Activated T-cell treated with anti-CD3 and anti-CD28 coated beads, Interleukin-2, amount 50 U/mL, for 1 hour (primary cell): ENCODE data around the gene FKBP15.
"Not testable (repeated sequence)": the region's sequence is repeated elsewhere in the genome, so short reads cannot be mapped to it uniquely, and the experiment has no call there.

Experiments used
- DNase-seq: peaks from one replicate; pipeline ENCODE4 v3.0.0-alpha.2; 2020

FKBP15 gene

GRCh38 chr9:113235701-113236255 lies 14.7 kb upstream of the FKBP15 start:
- DNase-seq: not testable (repeated sequence)

DNA sequence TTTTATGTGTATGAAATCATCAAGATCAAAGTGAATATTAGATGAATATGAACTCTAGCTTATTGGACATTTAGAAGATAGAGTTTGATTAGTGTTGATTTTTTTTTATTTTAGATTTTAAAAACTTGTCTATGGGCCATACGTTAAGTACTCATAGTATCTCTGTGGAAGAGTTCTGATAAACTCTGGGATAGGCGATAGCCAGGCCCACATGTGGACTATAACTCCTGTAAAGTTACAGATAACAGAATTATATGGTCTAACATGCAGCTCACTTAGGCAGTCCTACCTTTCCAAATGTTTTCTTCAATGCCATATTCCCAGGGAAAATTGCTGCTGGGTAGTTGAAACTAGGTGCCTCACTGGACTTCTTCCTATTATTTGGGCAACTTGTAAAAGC lies 10.6 kb upstream of the FKBP15 start:
- DNase-seq: no peak

DNA sequence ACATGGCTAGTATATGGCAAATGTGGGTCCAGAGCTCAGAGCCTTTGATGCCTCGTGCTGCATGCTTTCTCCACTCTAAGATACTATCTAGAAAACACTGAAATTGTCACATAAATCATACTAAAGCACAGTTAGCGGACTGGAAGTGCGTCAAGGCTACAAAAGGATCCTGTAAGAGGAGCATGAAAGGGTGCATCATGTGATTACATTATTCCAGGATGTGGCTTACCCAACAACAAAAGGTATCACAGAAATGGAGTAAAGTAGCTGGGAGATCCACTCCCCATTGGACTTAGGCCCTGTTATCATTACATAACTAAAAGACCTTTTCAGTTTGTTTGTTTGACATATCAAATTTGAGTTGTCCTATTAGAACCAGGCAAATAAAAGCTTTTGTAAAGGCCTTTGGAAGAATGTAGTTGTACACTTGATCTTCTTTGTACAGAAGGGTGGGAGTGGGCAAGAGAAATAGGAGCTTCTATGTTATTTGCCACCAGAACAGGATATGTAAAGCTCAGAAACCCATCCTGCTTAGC lies 7.1 kb upstream of the FKBP15 start:
- no peak for DNase-seq

DNA sequence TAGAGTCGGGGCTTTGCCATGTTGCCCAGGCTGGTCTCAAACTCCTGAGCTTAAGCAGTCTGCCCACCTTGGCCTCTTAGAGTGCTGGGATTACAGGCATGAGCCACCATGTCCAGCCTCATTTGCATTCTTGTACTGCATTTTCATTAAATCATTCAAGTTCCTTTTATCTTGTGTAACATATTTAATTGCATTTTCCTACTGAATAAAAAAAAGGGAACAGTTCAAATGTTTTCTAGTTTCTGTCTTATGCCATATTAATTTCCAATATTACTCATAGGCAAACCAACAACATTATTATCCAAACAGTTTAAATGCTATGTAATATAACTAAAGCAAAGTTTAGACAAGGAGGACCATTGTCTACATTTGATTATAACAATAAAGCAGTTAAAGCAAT lies 6.4 kb upstream of the FKBP15 start:
- no peak for DNase-seq

DNA sequence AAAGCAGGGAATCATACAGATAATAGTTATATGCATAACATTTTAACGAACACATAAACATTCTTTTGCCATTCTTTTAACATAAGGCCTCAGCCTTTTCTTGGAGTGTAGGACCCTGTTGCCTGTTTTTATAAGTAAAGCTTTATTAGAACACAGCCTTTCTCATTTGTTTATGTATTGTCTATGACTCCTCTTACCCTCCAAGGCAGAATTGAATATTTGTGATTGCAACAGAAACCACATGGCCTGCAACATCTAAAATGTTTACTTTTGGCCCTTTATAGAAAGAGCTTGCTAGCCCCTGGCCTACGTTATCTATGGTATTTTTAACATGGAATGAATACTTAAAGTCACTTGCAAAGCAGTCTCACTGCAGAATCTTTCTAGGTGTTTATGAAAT lies 2.9 kb upstream of the FKBP15 start:
- no peak for DNase-seq

GRCh38 chr9:113222482-113222841 lies 1.4 kb upstream of the FKBP15 start:
- no peak for DNase-seq

DNA sequence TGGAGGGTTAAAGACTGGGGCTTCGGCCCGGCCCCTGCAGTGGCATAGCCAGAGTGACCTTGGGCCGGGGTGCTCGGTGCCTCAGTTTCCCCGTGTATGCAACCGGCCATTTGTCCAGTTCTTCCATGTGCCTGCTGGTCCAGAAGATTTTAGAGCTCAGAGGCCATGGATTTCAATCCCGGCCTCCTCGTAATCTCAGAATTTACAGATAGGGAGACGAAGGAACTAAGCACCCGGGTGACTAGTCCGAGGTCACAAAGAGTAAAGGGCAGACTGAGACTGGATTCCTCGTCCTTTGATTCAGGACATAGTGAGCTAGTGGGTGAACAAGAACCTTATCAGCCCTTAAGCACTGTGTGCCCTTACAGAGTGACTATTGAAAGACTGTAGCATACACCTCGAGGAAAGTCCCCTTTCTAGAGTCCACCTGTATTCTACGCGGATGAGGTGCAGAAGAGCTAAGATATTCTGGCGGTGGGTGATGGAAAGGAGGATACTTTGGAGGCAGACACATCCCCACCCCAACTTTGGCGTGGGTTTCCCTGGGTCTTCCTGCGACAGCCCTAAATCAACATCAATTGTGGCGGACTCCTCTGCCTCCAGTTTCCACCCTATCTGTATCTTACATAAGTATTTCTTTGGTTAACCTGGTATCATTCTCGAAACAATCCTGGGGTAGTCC lies 864 bp upstream of the FKBP15 start:
- DNase-seq: no peak

GRCh38 chr9:113220467-113221002 lies 542 bp downstream of the FKBP15 start:
- DNase-seq: no peak

GRCh38 chr9:113219969-113220368 lies 1.1 kb downstream of the FKBP15 start:
- no peak for DNase-seq

GRCh38 chr9:113219186-113219936 lies 1.7 kb downstream of the FKBP15 start:
- DNase-seq: no peak

DNA sequence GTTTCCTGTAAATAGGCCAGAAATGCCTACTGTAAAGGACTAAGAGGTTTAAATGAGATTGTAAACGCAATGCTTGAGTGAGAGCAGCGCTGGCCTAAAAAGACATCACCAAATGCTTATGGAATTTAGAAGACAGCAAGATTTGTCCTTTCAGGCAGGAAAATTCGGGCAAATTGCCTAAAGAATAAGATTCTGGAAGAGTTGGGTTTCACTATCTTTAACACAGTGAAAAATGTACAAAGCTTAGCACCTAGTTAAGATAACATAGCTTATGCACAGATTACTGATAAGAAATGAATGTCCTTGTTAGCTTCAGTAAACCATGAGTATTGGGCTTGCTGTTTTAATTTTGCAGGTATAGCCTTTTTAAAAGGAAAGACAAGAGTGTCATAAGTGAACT lies 4.7 kb downstream of the FKBP15 start:
- no peak for DNase-seq

DNA sequence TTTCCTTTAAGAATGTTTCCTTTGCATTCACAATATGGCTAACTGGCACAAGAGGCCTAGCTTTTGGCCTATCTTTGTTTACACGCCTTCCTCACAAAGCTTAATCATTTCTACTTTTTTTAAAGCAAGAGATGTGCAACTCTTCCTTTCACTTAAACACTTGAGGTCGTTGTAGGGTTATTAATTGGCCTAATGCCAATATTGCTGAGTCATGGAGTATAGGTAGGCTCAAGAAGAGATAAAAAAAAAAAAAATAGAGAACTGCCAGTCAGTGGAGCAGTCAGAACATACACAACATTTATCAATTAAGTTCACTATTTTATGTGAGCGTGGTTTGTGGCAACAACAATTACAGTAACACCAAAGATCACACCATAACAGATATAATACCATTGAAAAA lies 5.9 kb downstream of the FKBP15 start:
- no peak for DNase-seq

DNA sequence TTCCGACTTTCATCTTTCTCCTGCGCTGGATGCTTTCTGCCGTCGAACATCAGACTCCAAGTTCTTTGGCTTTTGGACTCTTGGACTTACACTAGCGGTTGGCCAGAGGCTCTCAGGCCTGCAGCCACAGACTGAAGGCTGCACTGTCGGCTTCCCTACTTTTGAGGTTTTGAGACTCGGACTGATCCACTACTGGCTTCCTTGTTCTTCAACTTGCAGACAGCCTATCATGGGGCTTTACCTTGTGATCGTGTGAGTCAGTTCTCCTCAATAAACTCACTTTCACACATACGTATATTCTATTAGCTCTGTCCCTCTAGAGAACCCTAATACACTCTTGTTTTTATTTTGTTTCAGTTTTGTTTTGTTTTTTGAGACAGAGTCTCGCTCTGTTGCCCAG lies 10.3 kb downstream of the FKBP15 start:
- DNase-seq: no peak

GRCh38 chr9:113205861-113206260 lies 15.2 kb downstream of the FKBP15 start:
- DNase-seq: no peak

DNA sequence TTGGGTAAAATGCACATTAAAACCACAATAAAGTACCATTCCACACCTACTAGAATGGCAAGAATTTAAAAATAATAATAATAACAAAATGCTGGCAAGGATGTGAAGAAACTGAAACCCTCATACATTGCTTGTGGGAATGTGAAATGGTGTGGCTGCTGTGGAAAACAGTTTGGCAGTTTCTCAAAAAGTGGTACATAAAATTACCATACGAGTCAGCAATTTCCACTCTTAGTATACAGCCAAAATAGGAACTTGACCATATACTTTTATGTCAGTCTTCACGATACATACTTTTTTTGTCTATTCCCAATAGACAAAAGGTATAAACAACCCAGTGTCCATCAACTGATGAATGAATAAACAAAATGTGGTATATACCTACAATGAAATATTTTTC lies 15.6 kb downstream of the FKBP15 start:
- DNase-seq: no peak

- DNase-seq: no peak
Observed at GRCh38 chr9:113199683-113200329, 21.3 kb downstream of the FKBP15 start.

DNA sequence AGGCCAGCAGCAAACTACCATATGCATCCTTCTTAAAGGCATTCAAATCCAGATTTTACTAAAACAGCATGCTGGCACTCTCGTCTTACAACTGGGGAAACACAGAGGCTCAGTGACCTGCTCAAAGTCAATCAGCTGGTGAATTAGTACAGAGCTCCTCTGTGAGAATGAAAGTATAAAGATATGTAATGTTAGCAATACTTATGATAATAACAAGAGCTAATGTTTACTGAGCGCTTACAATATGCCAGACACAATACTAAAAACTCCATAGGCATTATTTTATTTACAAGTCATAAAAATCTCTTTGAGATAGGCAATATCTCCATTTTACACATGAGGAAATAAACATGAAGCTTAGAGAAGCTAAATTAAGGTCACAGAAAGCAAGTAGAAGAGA lies 28.6 kb downstream of the FKBP15 start:
- no peak for DNase-seq

GRCh38 chr9:113187929-113188595 lies 33.0 kb downstream of the FKBP15 start:
- DNase-seq: no peak

DNA sequence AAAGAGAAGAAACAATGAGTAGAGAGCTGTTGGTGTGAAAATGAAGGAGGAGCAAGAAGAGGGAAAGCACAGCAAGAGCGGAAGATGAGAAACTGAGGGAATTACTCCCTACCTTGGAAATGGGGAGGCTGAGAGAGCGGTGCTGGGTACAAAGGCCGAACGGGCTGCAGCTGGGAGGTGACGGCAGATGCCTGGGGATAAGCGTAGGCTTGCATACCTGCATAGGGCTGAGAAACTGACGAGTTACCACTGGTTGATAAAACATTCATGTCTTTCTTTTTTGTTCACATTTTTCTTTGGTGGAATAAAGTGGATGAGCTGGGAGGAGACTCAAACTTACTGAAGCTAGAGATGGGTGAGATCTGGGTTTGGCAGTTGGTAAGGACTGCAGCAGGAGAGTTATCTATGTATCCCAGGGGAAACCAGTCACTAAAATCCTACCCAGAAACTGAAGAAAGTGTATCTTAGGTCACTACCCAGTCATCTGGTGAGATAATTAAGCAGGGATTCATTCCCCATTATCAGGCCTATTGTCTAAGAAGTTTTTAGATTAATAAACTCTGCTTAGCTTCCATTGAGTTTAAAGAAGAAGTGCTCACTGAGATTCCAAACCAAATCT lies 34.8 kb downstream of the FKBP15 start:
- no peak for DNase-seq

DNA sequence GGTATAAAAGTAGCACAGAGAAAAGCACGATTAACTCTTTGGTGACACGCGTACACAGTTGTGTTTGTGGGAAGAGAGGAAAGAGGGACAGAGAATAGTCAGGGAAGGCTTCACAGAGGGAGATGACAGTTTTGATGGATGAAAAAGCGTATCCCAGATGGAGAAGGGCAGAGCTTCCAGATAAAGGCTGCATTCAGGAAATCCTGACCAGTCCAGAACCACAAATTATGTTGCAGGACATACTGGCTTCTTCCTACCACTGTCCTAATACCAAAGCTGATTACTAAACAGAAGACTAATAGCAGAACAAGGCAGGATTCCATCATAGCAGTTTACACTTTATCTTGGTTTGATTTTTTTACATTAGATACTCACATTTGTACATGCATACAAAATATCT lies 35.8 kb downstream of the FKBP15 start:
- no peak for DNase-seq

GRCh38 chr9:113184539-113184938 lies 36.5 kb downstream of the FKBP15 start:
- DNase-seq: no peak

GRCh38 chr9:113183956-113184488 lies 37.1 kb downstream of the FKBP15 start:
- no peak for DNase-seq
